Psoas muscle (tissue), 8 donors: ENCODE results near the gene TCF7L2. TPM values are rescaled to one million over a fixed set of nuclear protein-coding genes. Genes with fewer than 3 reads are reported as not detected.

Source experiments
- ATAC-seq, 4 donors: fragments of 200-7000 bp; cut with Tn5 transposase; one replicate each; pipeline ENCODE4 v1.9.1; 2020; ENCODE audit warnings: moderate library complexity in 3 of 4, mild to moderate bottlenecking in 2 of 4
- DNase-seq, 2 donors: peaks; one replicate each; pipeline ENCODE4 v3.0.0-alpha.2; 2020
- H3K27ac ChIP-seq: fragments of 200-600 bp; one replicate; pipeline ENCODE4 v1.8.0; 2022
- H3K27me3 ChIP-seq, 3 donors: fragments of 200-600 bp in 1 of 3; one replicate each; pipeline versions ENCODE4 v1.6.1 to v1.8.0; 2013 to 2022; ENCODE audit warnings: low read length in 2 of 3, mild to moderate bottlenecking in 2 of 3, moderate library complexity in 1 of 3; ENCODE audit not compliant: insufficient read depth in 3 of 3
- H3K36me3 ChIP-seq, 2 donors: fragments of 200-600 bp in 1 of 2; one replicate each; pipeline versions ENCODE4 v1.6.1 to v1.8.0; 2013 to 2022; ENCODE audit warnings: low read depth in 1 of 2, mild to moderate bottlenecking in 1 of 2, moderate library complexity in 1 of 2; ENCODE audit not compliant: insufficient read depth in 1 of 2
- H3K4me1 ChIP-seq: fragments of 200-600 bp; one replicate; pipeline ENCODE4 v1.8.0; 2022
- H3K4me3 ChIP-seq: fragments of 200-600 bp; one replicate; pipeline ENCODE4 v1.8.0; 2022; ENCODE audit warnings: mild to moderate bottlenecking
- H3K9me3 ChIP-seq: fragments of 200-600 bp; one replicate; pipeline ENCODE4 v1.8.0; 2022
- WGBS, 3 donors: extraction: QIAGEN DNeasy Blood & Tissue Kit; methylation state at CpG; one replicate each; pipeline versions ENCODE4 v1.1.6 to v1.1.7; 2013; 5-methylcytosine and 5-hydroxymethylcytosine counted together
- intact Hi-C, 2 donors: fragments of 100-400 bp; cut with DNase I; formaldehyde crosslinking; loops; one replicate each; pipeline versions ENCODE4 v1.11.0 to v1.14.2; 2022
- polyA plus RNA-seq, 3 donors: library from polyadenylated mRNA; stranded (reverse); fragments of 200-250 nt; gene quantifications; one replicate each; pipeline ENCODE4 v1.2.3, GENCODE V29; 2013
- total RNA-seq, 4 donors: library from RNA; stranded (reverse); fragmentation: NEBNext Ultra II Directional in 2 of 4; extraction: Animal tissue kit (Norgen Biotek cat#: 25700) in 2 of 4; gene quantifications; one replicate each; pipeline versions ENCODE4 v1.2.1 to v1.2.4, GENCODE V29; 2021 to 2023
- TF ChIP-seq, protein P1 (sequence below): fragments of 200-600 bp; IDR thresholded peaks from one replicate; pipeline ENCODE4 v1.8.0; 2022; ENCODE audit warnings: antibody characterized with exemption
- donor health status: healthy with polysubstance abuse.
- donor health status: DM: no; HTN: no; CAD: no; lungs with moderate emphysema.
- donor health status: Bipolar disorder and iron deficiency.
- donor health status: healthy.
- donor health status: DM: yes; HTN: yes; CAD: no.
- donor health status: DM: no; HTN: no; CAD: no.
- donor health status: DM: no; HTN: no; CAD: no.
- donor health status: DM: yes; HTN: yes; CAD: no.

TCF7L2 gene
- total and polyA plus RNA-seq, 7 donors: 1.8 to 8.5 (median 4.3) TPM

GRCh38 chr10:112919721-112920120 lies 30.3 kb upstream of the TCF7L2 start:
- Histone ChIP-seq H3K27me3 (no peaks in the 10 kb centered on the region), H3K4me3 (no peak overlapping the region), H3K27ac (no peak overlapping the region), H3K9me3 (no peaks in the 10 kb centered on the region), H3K36me3 (no peaks in the 10 kb centered on the region), H3K4me1 (no peaks in the 10 kb centered on the region)
- intact Hi-C loops: no loop called here
- TF ChIP-seq, protein P1, sequence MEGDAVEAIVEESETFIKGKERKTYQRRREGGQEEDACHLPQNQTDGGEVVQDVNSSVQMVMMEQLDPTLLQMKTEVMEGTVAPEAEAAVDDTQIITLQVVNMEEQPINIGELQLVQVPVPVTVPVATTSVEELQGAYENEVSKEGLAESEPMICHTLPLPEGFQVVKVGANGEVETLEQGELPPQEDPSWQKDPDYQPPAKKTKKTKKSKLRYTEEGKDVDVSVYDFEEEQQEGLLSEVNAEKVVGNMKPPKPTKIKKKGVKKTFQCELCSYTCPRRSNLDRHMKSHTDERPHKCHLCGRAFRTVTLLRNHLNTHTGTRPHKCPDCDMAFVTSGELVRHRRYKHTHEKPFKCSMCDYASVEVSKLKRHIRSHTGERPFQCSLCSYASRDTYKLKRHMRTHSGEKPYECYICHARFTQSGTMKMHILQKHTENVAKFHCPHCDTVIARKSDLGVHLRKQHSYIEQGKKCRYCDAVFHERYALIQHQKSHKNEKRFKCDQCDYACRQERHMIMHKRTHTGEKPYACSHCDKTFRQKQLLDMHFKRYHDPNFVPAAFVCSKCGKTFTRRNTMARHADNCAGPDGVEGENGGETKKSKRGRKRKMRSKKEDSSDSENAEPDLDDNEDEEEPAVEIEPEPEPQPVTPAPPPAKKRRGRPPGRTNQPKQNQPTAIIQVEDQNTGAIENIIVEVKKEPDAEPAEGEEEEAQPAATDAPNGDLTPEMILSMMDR: no peak
- no peak for DNase-seq
- 79 to 89% (median 84%) methylated on average over 7 of the region's 7 CpGs for WGBS, 3 donors
- no peak for ATAC-seq

DNA sequence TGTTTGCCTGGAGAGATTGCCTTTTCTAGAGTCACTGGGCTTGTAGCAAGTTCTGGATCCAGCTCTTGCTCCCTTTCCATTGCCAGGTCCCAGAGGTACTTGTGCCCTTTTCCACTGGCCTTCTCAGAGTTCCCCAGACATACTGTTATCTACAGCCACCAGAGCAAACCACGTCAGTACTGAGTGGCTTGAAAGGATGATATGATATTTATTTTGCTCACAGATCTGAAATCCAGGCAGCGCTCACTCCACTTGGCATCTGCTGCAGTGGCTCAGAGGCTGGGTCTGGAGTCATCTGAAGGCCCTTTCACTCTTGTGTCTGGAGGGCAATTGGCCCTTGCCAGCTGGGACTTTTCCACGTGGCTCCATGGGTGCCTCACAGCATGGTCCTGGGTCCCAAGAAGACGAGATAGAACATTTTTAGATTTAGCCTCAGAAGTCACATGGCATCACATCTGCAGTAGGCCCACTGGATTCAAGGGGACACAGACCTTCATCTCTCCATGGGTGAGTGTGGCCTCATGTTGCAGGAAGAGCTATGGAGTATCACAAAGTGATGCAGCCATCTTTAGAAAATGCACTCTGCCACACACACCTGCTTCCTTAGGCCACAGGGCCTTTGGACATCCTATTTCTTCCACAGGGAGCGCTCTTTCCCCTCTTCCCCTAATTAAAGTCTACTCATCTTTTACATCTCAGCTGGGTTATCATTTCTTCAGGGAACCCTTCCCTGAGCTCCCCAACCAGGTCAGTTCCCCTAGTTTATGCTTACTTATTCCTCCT lies 22.9 kb upstream of the TCF7L2 start:
- TF ChIP-seq, protein P1: no peak

DNA sequence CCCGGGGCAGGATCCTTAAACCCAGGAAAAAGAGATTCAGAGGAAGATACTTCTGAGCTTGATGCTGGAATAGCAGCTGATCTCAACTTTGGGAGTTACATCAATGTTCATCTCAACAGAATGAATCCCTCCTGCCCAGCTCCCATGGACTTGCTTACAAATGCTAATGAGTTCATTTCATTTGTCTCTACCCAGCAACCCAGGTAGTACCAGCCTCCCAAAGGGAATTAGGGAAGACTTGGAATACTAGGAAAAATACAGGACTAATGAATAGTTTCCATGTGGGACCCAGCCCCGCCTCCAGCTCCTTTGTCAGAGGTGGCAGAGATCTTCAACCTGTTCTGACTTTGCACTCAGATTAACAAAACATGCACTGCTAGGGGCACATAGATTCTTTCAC lies 22.1 kb upstream of the TCF7L2 start:
- no peak for ATAC-seq
- H3K27me3 ChIP-seq: no peaks in the 10 kb centered on the region

More for the DNA sequence above, 22.9 kb upstream of the TCF7L2 start:
- no peaks in the 10 kb centered on the region for H3K36me3 ChIP-seq
- peaks cover 19% of the 10 kb centered on the region for H3K9me3 ChIP-seq
- no peak overlapping the region for H3K27ac ChIP-seq
- DNase-seq (no peak), ATAC-seq (no peak)
- intact Hi-C loops: no loop called here
- no peak overlapping the region for H3K4me3 ChIP-seq
- no peaks in the 10 kb centered on the region for H3K4me1 ChIP-seq
- 80 to 88% (median 83%) methylated on average over 5 of the region's 5 CpGs for WGBS, 3 donors
- no peaks in the 10 kb centered on the region for H3K27me3 ChIP-seq

DNA sequence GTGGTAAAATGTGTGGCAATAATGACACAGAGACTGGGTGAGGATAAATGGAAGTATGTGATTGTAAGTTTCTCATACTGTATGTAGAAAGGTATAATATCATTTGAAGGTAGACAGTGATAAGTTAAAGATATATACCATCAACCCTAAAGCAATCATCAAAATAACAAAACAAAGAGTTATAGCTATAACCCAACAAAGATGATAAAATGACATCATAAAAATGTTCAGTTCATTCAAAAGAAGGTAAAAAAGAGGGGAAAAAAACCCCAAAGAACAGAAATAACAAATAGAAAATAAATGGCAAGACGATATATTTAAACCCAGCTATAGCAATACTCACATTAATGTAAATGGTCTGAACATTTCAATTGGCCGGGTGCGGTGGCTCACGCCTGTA lies 17.4 kb upstream of the TCF7L2 start:
- intact Hi-C loops: no loop called here
- ATAC-seq (no peak), DNase-seq (no peak)
- Histone ChIP-seq H3K4me3 (no peak overlapping the region), H3K27me3 (no peaks in the 10 kb centered on the region), H3K4me1 (no peaks in the 10 kb centered on the region), H3K9me3 (peaks cover 19% of the 10 kb centered on the region), H3K36me3 (no peaks in the 10 kb centered on the region), H3K27ac (no peak overlapping the region)
- 97 to 98% (median 98%) methylated on average over 4 of the region's 4 CpGs for WGBS, 3 donors
- TF ChIP-seq, protein P1: no peak

More for the DNA sequence above, 22.1 kb upstream of the TCF7L2 start:
- DNase-seq: no peak
- WGBS, 3 donors: 76 to 84% (median 81%) methylated on average over 2 of the region's 2 CpGs
- Histone ChIP-seq H3K36me3 (no peaks in the 10 kb centered on the region), H3K4me3 (no peak overlapping the region), H3K9me3 (peaks cover 19% of the 10 kb centered on the region), H3K4me1 (no peaks in the 10 kb centered on the region), H3K27ac (no peak overlapping the region)
- intact Hi-C loops: no loop called here
- TF ChIP-seq, protein P1: no peak

DNA sequence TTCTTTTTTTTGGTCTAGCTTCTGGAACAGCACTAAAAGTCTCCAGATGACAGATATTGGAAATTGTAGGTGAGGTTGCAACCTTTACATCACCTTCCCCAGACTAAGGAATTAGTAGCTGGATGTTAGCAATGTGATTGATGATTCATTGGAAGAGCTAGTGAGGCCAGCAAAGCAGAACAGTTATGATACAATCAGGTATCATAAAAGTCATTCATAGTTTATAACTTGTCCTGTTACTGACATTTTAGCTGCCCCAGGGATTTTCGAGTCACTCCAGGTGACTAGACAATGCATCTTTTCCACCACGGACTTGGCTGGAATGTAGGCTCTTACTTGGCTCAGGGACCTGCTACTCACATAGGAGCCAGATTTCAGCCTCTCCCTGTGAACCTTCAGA lies 15.9 kb upstream of the TCF7L2 start:
- Histone ChIP-seq H3K27me3 (no peaks in the 10 kb centered on the region), H3K27ac (no peak overlapping the region), H3K4me3 (no peak overlapping the region), H3K9me3 (peaks cover 18% of the 10 kb centered on the region), H3K4me1 (no peaks in the 10 kb centered on the region), H3K36me3 (no peaks in the 10 kb centered on the region)
- intact Hi-C loops: no loop called here
- ATAC-seq (no peak), DNase-seq (no peak)
- WGBS, 3 donors: 51 to 59% (median 59%) methylated on average over 2 of the region's 2 CpGs
- TF ChIP-seq, protein P1: no peak
